H1 (cell line): ENCODE data around the gene C17orf107.

ENCODE experiments used
- BACH1 ChIP-seq: IDR thresholded peaks from 2 replicates; pipeline ENCODE4 v1.6.1; 2012; ENCODE audit warnings: low read length, improper control_type of control experiment
- CHD1 ChIP-seq: IDR thresholded peaks from 2 replicates; pipeline ENCODE4 v1.6.1; 2012; ENCODE audit warnings: low read depth, low read length, improper control_type of control experiment
- CHD2 ChIP-seq: IDR thresholded peaks from 2 replicates; pipeline ENCODE4 v1.6.1; 2012; ENCODE audit warnings: low read length, improper control_type of control experiment
- CREB1 ChIP-seq: IDR thresholded peaks from 2 replicates; pipeline ENCODE4 v1.6.1; 2012; ENCODE audit warnings: inconsistent platforms
- CTCF ChIP-seq, 3 experiments: IDR thresholded peaks; 1 replicate in 2 of 3; 2 replicates in 1 of 3; pipeline versions ENCODE4 v1.5.1 to v1.6.1; 2011; ENCODE audit warnings: low read length in 3 of 3, mild to moderate bottlenecking in 3 of 3, inconsistent platforms in 2 of 3, low read depth in 1 of 3, moderate library complexity in 1 of 3; ENCODE audit not compliant: insufficient read depth in 1 of 3; ENCODE audit errors: control extremely low read depth in 1 of 3
- JUN ChIP-seq: IDR thresholded peaks from 2 replicates; pipeline ENCODE4 v1.6.1; 2011; ENCODE audit warnings: low read depth, mild to moderate bottlenecking, improper control_type of control experiment, low read length
- JUND ChIP-seq: IDR thresholded peaks from 2 replicates; pipeline ENCODE4 v1.6.1; 2011; ENCODE audit warnings: mild to moderate bottlenecking, improper control_type of control experiment, low read length
- POLR2A ChIP-seq, 2 experiments: IDR thresholded peaks; 1 replicate in 1 of 2; 2 replicates in 1 of 2; pipeline ENCODE4 v1.6.1; 2011; ENCODE audit warnings: low read depth in 2 of 2, low read length in 2 of 2, mild to moderate bottlenecking in 2 of 2; ENCODE audit errors: control extremely low read depth in 1 of 2
- POLR2AphosphoS5 ChIP-seq: IDR thresholded peaks from 2 replicates; pipeline ENCODE4 v1.6.1; 2011; ENCODE audit warnings: low read depth, low read length
- POU5F1 ChIP-seq: IDR thresholded peaks from 2 replicates; pipeline ENCODE4 v1.6.1; 2011; ENCODE audit warnings: low read depth, mild to moderate bottlenecking, low read length, moderate library complexity

DNA sequence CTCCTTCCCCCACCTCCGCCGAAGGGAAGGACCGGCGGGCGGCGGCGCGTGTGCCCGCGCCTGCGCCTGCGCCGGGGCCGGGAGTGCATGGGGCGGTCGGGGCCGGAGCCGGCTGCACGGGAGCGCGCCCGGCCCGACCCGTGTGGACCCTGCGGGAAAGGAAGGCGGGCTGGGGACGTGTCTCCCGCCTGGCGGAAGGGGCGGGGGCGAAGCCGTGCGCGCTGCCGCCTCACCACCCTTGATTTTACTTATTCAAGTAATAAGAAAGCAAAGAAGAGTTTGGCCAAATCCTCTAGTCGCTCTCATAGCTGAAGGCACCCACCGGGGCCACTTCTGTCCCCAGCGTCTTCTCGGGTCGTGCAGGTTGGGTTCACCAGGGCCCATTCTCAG is 49.6 kb downstream of the C17orf107 start:
- peak in 1 of 2 experiments; percentile 25; a peak in 2 of 3 replicates for TF ChIP-seq POLR2A (IDR thresholded peaks at IDR 0.05; ENCODE audit: control extremely low read depth in 1 of 2, low read depth in 2 of 2, low read length in 2 of 2)
- TF ChIP-seq CTCF (IDR thresholded peaks at IDR 0.05; ENCODE audit: control extremely low read depth in 1 of 3, insufficient read depth in 1 of 3, low read depth in 1 of 3, low read length in 3 of 3): no peak
- no peak for TF ChIP-seq JUN
- TF ChIP-seq CREB1: no peak
- TF ChIP-seq POLR2AphosphoS5: peak; percentile 45; the same call in 1 of the 2 replicates
- no peak for TF ChIP-seq CHD2
- no peak for TF ChIP-seq BACH1
- no peak for TF ChIP-seq JUND
- no peak for TF ChIP-seq CHD1
- TF ChIP-seq POU5F1: no peak
